EH (cell line): ENCODE data around the gene DELE1.

Experiments
- DNase-seq: peaks from one replicate; pipeline ENCODE4 v3.0.0-alpha.2; 2015; ENCODE audit warnings: low read depth

The DELE1 gene

GRCh38 chr5:141957367-141957996, 33.8 kb downstream of the DELE1 start:
- DNase-seq = no peak

- peak; percentile 71 for DNase-seq
These were observed 34.4 kb downstream of the DELE1 start, which contains the start of gene PCDH12 for GRCh38 chr5:141958113-141958512. PCDH12 (minus strand) TSS chr5:141958202; CDS start chr5:141957851, 351 bp downstream.

GRCh38 chr5:141958546-141959172, 35.0 kb downstream of the DELE1 start:
- peak; percentile 33 for DNase-seq

- peak; percentile 12 for DNase-seq
These were observed 36.3 kb downstream of the DELE1 start for GRCh38 chr5:141960018-141960417.

- DNase-seq = peak; percentile 88
These were observed 37.0 kb downstream of the DELE1 start for GRCh38 chr5:141960449-141961323.

- no peak for DNase-seq
These were observed 37.8 kb downstream of the DELE1 start for GRCh38 chr5:141961466-141961865.

GRCh38 chr5:141963701-141964100, 40.0 kb downstream of the DELE1 start:
- DNase-seq = no peak

- DNase-seq = no peak
These were observed 41.4 kb downstream of the DELE1 start for GRCh38 chr5:141965071-141965470.

GRCh38 chr5:141966275-141966962, 42.7 kb downstream of the DELE1 start:
- no peak for DNase-seq

GRCh38 chr5:141966963-141967333, 43.3 kb downstream of the DELE1 start:
- no peak for DNase-seq

GRCh38 chr5:141968914-141969608, 45.4 kb downstream of the DELE1 start, which contains the start of gene RNF14:
RNF14 (plus strand) TSS chr5:141969105; CDS start chr5:141973589, 4,484 bp downstream.
- peak; percentile 95 for DNase-seq

GRCh38 chr5:141969783-141970771, 46.4 kb downstream of the DELE1 start:
- DNase-seq = peak; percentile 41

- peak; percentile 78 for DNase-seq
These were observed 50.4 kb downstream of the DELE1 start for GRCh38 chr5:141973871-141974595.

- DNase-seq = no peak
These were observed 52.5 kb downstream of the DELE1 start for GRCh38 chr5:141976176-141976575.

GRCh38 chr5:141978389-141978788, 54.7 kb downstream of the DELE1 start:
- DNase-seq = no peak

- no peak for DNase-seq
These were observed 59.0 kb downstream of the DELE1 start for GRCh38 chr5:141982626-141983025.

- no peak for DNase-seq
These were observed 62.4 kb downstream of the DELE1 start for GRCh38 chr5:141986072-141986471.

- no peak for DNase-seq
These were observed 66.0 kb downstream of the DELE1 start for GRCh38 chr5:141989720-141990119.
